IMR-90 (cell line): ENCODE data around the gene FDXR. TPM values are rescaled to one million over a fixed set of nuclear protein-coding genes. Genes with fewer than 3 reads are reported as not detected.
"Not testable (repeated sequence)": the region's sequence is repeated elsewhere in the genome, so short reads cannot be mapped to it uniquely, and the experiment has no call there.

Source experiments
- ATAC-seq: fragments of 200-7000 bp; cut with Tn5 transposase; 2 replicates; pipeline ENCODE4 v1.9.1; 2020; ENCODE audit warnings: low read depth, mild to moderate bottlenecking, moderate library complexity
- BruUV-seq: library from RNA; stranded (reverse); fragments of 400-500 nt; replicated peaks from 2 replicates; lab custom pipeline; 2021; lab: Mats Ljungman, UMichigan
- CTCF ChIA-PET: fragments of 300-600 bp; formaldehyde crosslinking; extraction: SDS; loops from one replicate; lab custom pipeline; 2021; ENCODE audit warnings: antibody characterized with exemption; lab: Yijun Ruan, JAX
- POLR2A ChIA-PET: fragments of 300-600 bp; sonication (Branson Sonifier 250); formaldehyde crosslinking; loops from one replicate; lab custom pipeline; 2022; ENCODE audit warnings: antibody characterized with exemption; ENCODE audit not compliant: unreplicated experiment; lab: Charles Lee
- DNase-seq: peaks from one replicate; pipeline ENCODE4 v3.0.0; 2013
- H2AFZ ChIP-seq: replicated peaks from 2 replicates; pipeline ENCODE3; 2013; ENCODE audit warnings: low read length, mild to moderate bottlenecking; ENCODE audit not compliant: poor library complexity
- H2AK5ac ChIP-seq: 2 replicates; pipeline ENCODE4 v1.6.1; 2013; ENCODE audit warnings: low read depth, low read length, inconsistent platforms
- H2AK9ac ChIP-seq: replicated peaks from 2 replicates; pipeline ENCODE3; 2013; ENCODE audit warnings: mild to moderate bottlenecking, low read depth, low read length, moderate library complexity; ENCODE audit not compliant: poor library complexity
- H2BK120ac ChIP-seq: 2 replicates; pipeline ENCODE4 v1.6.1; 2013; ENCODE audit warnings: low read depth, low read length, inconsistent platforms
- H2BK15ac ChIP-seq: 3 replicates; pipeline ENCODE4 v1.6.1; 2013; ENCODE audit warnings: low read depth, low read length, inconsistent platforms
- H2BK20ac ChIP-seq: 2 replicates; pipeline ENCODE4 v1.6.1; 2013; ENCODE audit warnings: low read depth, mild to moderate bottlenecking, inconsistent platforms, low read length, moderate library complexity
- H2BK5ac ChIP-seq: 2 replicates; pipeline ENCODE4 v1.6.1; 2013; ENCODE audit warnings: mild to moderate bottlenecking, low read depth, low read length, inconsistent platforms; ENCODE audit not compliant: poor library complexity, severe bottlenecking
- H3K14ac ChIP-seq: replicated peaks from 2 replicates; pipeline ENCODE4 v1.6.1; 2013; ENCODE audit warnings: low read depth, low read length, inconsistent platforms
- H3K18ac ChIP-seq: 2 replicates; pipeline ENCODE4 v1.6.1; 2013; ENCODE audit warnings: low read depth, low read length, control low read depth
- H3K23ac ChIP-seq: 2 replicates; pipeline ENCODE4 v1.6.1; 2013; ENCODE audit warnings: low read depth, low read length, inconsistent platforms
- H3K27ac ChIP-seq: 2 replicates; pipeline ENCODE4 v1.5.1; 2013; ENCODE audit warnings: mild to moderate bottlenecking, control low read depth, low read length; ENCODE audit not compliant: insufficient read depth
- H3K27me3 ChIP-seq: 2 replicates; pipeline ENCODE4 v1.6.1; 2013; ENCODE audit warnings: low read length; ENCODE audit not compliant: control insufficient read depth, insufficient read depth
- H3K36me3 ChIP-seq: 2 replicates; pipeline ENCODE4 v1.6.1; 2013; ENCODE audit warnings: low read length, mixed read lengths; ENCODE audit not compliant: control insufficient read depth, insufficient read depth
- H3K4ac ChIP-seq: 2 replicates; pipeline ENCODE4 v1.6.1; 2013; ENCODE audit warnings: low read depth, low read length, inconsistent platforms
- H3K4me1 ChIP-seq: 2 replicates; pipeline ENCODE4 v1.6.1; 2013; ENCODE audit warnings: low read length, mixed read lengths; ENCODE audit not compliant: control insufficient read depth, insufficient read depth
- H3K4me2 ChIP-seq: 2 replicates; pipeline ENCODE4 v1.6.1; 2013; ENCODE audit warnings: low read depth, mild to moderate bottlenecking, control low read depth, low read length, moderate library complexity
- H3K4me3 ChIP-seq: 2 replicates; pipeline ENCODE4 v1.5.1; 2013; ENCODE audit warnings: low read depth, mild to moderate bottlenecking, control low read depth, low read length, moderate library complexity; ENCODE audit not compliant: insufficient read depth
- H3K56ac ChIP-seq: 2 replicates; pipeline ENCODE4 v1.6.1; 2013; ENCODE audit warnings: low read length, inconsistent platforms; ENCODE audit not compliant: insufficient read depth; ENCODE audit errors: extremely low read depth
- H3K79me1 ChIP-seq, 2 experiments: 2 replicates each; pipeline ENCODE4 v1.6.1; 2013; ENCODE audit warnings: low read length in 2 of 2, inconsistent platforms in 1 of 2, low read depth in 1 of 2
- H3K9ac ChIP-seq: 2 replicates; pipeline ENCODE4 v1.6.1; 2013; ENCODE audit warnings: low read depth, low read length, control low read depth
- H3K9me1 ChIP-seq: 2 replicates; pipeline ENCODE4 v1.6.1; 2013; ENCODE audit warnings: low read length, inconsistent platforms; ENCODE audit not compliant: insufficient read depth
- H3K9me3 ChIP-seq: 2 replicates; pipeline ENCODE4 v1.6.1; 2013; ENCODE audit warnings: low read length; ENCODE audit not compliant: control insufficient read depth, insufficient read depth
- H4K20me1 ChIP-seq: 2 replicates; pipeline ENCODE4 v1.6.1; 2013; ENCODE audit warnings: low read length, inconsistent platforms; ENCODE audit not compliant: insufficient read depth
- H4K5ac ChIP-seq: 2 replicates; pipeline ENCODE4 v1.6.1; 2013; ENCODE audit warnings: mild to moderate bottlenecking, low read depth, low read length, control low read depth
- H4K8ac ChIP-seq, 2 experiments: 2 replicates each; pipeline ENCODE4 v1.6.1; 2013; ENCODE audit warnings: low read depth in 2 of 2, low read length in 2 of 2, control low read depth in 1 of 2, inconsistent platforms in 1 of 2
- H4K91ac ChIP-seq: 2 replicates; pipeline ENCODE4 v1.6.1; 2013; ENCODE audit warnings: low read depth, low read length, inconsistent platforms; ENCODE audit not compliant: insufficient read depth
- WGBS, 2 experiments: methylation state at CpG; one replicate each; pipeline versions ENCODE4 v1.1.5 to v1.1.7; 2013; ENCODE audit warnings: missing lambda C conversion rate in 2 of 2; ENCODE audit not compliant: insufficient read length in 1 of 2; ENCODE audit errors: extremely low coverage in 2 of 2; 5-methylcytosine and 5-hydroxymethylcytosine counted together
- dilution Hi-C: fragments of 300-500 bp; cut with HindIII; formaldehyde crosslinking; loops from one replicate; pipeline ENCODE4 v1.14.3; 2018; ENCODE audit warnings: low sequenced_read_pairs; ENCODE audit not compliant: unreplicated experiment
- in situ Hi-C: fragments of 300-500 bp; cut with MboI; formaldehyde crosslinking; loops from 3 replicates; pipeline ENCODE4 v1.14.3; 2019; ENCODE audit warnings: low sequenced_read_pairs, inconsistent platforms, mixed read lengths
- intact Hi-C: fragments of 100-400 bp; cut with micrococcal nuclease; formaldehyde crosslinking; loops from 2 replicates; pipeline ENCODE4 v1.10.0; 2022
- polyA plus RNA-seq, 3 experiments: library from polyadenylated mRNA; depleted of rRNA; stranded (reverse); fragments of >200 nt; gene quantifications; 2 replicates each; pipeline ENCODE4 v1.2.3, GENCODE V29; 2012; ENCODE audit warnings: low replicate concordance in 1 of 3
- total RNA-seq: library from RNA; depleted of rRNA; stranded (reverse); fragments of >200 nt; gene quantifications from 2 replicates; pipeline ENCODE4 v1.2.3, GENCODE V29; 2012

FDXR gene
- total and polyA plus RNA-seq, 2 of the 4 experiments (the other 2 are of a cell fraction), result 12.4 to 18.6 TPM

DNA sequence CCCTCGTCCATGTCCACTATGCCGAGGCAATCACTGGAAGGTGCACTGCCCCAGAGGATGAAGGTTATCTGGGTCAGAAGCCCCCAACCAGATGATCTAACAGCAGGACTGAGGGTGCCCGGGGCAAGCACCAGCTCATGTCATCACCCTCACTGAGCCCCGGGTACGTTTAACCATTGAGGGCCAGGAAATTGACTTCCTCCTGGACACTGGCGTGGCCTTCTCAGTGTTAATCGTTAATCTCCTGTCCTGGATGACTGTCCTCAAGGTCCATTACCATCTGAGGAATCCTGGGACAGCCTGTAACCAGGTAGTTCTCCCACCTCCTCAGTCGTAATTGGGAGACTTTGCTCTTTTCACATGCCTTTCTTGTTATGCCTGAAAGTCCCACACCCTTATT, 38.6 kb upstream of the FDXR start:
- H3K56ac ChIP-seq, CTCF ChIA-PET, H2AK9ac ChIP-seq, H2BK20ac ChIP-seq, H2BK5ac ChIP-seq, in situ Hi-C loops, H3K79me1 ChIP-seq, H3K4me1 ChIP-seq, H3K4ac ChIP-seq, H3K27ac ChIP-seq, DNase-seq, ATAC-seq, H2BK15ac ChIP-seq, H2AFZ ChIP-seq, H4K91ac ChIP-seq, intact Hi-C loops, H3K36me3 ChIP-seq, H3K9me3 ChIP-seq, H4K8ac ChIP-seq, dilution Hi-C loops, H3K4me3 ChIP-seq, H4K20me1 ChIP-seq, H3K9ac ChIP-seq, POLR2A ChIA-PET, H4K5ac ChIP-seq, H3K18ac ChIP-seq, H3K14ac ChIP-seq, H2BK120ac ChIP-seq, BruUV-seq, H3K23ac ChIP-seq, H3K9me1 ChIP-seq, H3K27me3 ChIP-seq, H2AK5ac ChIP-seq, H3K4me2 ChIP-seq: not testable (repeated sequence)
- WGBS, 2 experiments, result 19% methylated on average over 2 of the region's 8 CpGs; no CpG with 5 or more reads in 1 of the 2 experiments

DNA sequence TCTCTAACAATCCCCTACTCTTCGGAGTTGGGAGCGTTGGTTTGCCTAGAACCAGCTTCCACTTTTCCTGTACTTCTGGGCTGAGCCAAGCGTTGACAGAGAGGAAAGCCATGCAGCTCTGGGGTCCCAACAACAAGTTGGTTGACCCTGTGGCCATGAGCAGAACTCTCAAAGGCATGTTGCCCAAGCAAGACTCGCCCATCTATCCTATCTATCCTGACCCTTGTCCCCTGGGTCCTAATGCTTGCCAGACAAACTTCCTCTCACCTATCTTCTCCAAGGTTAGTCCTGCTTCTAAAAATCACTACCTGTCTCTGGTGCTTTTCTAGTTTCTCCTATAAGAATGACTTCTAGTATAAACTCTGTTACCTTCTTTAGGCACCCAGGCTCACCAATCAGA, 36.3 kb upstream of the FDXR start:
- POLR2A ChIA-PET, H2AFZ ChIP-seq, H3K27me3 ChIP-seq, H4K91ac ChIP-seq, H3K4me2 ChIP-seq, H2AK9ac ChIP-seq, in situ Hi-C loops, H3K79me1 ChIP-seq, H2BK120ac ChIP-seq, H4K20me1 ChIP-seq, H2BK20ac ChIP-seq, CTCF ChIA-PET, H3K27ac ChIP-seq, H3K18ac ChIP-seq, H3K9me3 ChIP-seq, ATAC-seq, H3K36me3 ChIP-seq, H4K8ac ChIP-seq, H3K4ac ChIP-seq, H2AK5ac ChIP-seq, DNase-seq, H3K4me1 ChIP-seq, H3K56ac ChIP-seq, BruUV-seq, H3K9ac ChIP-seq, H2BK15ac ChIP-seq, dilution Hi-C loops, H2BK5ac ChIP-seq, H3K9me1 ChIP-seq, H3K4me3 ChIP-seq, H4K5ac ChIP-seq, H3K14ac ChIP-seq, H3K23ac ChIP-seq, intact Hi-C loops: not testable (repeated sequence)
- WGBS, 2 experiments, result 17% methylated on average over 1 of the region's 4 CpGs; no CpG with 5 or more reads in 1 of the 2 experiments
